Adrenal gland (tissue), 5 donors: Measurements from ENCODE around the gene CMC1.

Experiments used
- CTCF ChIP-seq, 6 experiments: fragments of 450-650 bp in 4 of 6; fragments of 200-600 bp in 2 of 6; sonication (generic) in 1 of 6; IDR thresholded peaks; 1 replicate in 5 of 6; 2 replicates in 1 of 6; pipeline versions ENCODE4 v1.5.1 to v1.8.0; 2016 to 2021; ENCODE audit warnings: antibody characterized with exemption in 6 of 6, mild to moderate bottlenecking in 2 of 6, moderate library complexity in 1 of 6
- POLR2A ChIP-seq, 2 donors: fragments of 450-650 bp; IDR thresholded peaks; one replicate each; pipeline ENCODE4 v1.6.1; 2017; ENCODE audit warnings: antibody characterized with exemption in 2 of 2, mild to moderate bottlenecking in 2 of 2, moderate library complexity in 1 of 2
- donor health status: DM: no; HTN: no; CAD: no.

GRCh38 chr3:28316226-28316625 is 74.8 kb downstream of the CMC1 start:
- TF ChIP-seq POLR2A (IDR thresholded peaks at IDR 0.05): no peak
- TF ChIP-seq CTCF (IDR thresholded peaks at IDR 0.05): no peak
